Lower leg skin (tissue), 3 donors: ENCODE measurements around the gene GAST.

Experiments
- POLR2A ChIP-seq, 2 donors: fragments of 450-650 bp; IDR thresholded peaks; one replicate each; pipeline ENCODE4 v1.6.1; 2016 to 2017; ENCODE audit warnings: antibody characterized with exemption in 2 of 2, mild to moderate bottlenecking in 1 of 2, moderate library complexity in 1 of 2
- TF ChIP-seq, protein P1 (sequence below), 3 donors: fragments of 450-650 bp; IDR thresholded peaks; one replicate each; pipeline ENCODE4 v1.5.1; 2016; ENCODE audit warnings: antibody characterized with exemption in 3 of 3, mild to moderate bottlenecking in 3 of 3, moderate library complexity in 2 of 3

DNA sequence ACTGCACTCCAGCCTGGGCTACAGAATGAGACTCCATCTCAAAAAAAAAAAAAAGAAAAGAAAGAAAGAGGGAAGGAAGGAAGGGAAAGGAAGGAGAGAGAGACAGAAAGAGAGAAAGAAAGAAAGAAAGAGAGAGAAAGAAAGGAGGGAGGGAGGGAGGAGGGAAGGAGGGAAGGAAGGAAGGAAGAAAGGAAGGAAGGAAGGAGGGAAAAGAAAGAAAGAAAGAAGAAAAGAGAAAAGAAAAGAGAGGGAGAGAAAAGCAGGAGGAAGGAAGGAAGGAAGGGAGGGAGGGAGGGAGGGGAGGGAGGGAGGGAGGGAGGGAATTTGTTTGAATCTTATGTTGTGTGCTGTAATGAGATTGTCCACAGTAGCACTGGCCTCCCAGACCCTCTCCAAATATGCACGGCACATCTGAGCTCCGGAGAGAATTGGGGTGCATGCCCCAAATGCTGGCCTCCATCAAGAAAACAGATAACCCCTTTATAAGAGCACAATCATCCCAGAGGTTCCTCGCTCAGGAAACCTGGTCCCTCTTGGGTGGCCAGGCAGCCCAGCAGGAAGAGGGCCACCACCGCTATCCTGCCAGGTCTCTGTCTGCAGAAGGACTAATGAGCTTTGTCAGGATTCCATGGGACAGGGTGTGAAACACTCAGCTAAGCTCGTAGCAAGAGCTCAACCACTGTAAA is 32.2 kb upstream of the GAST start:
- TF ChIP-seq, protein P1, sequence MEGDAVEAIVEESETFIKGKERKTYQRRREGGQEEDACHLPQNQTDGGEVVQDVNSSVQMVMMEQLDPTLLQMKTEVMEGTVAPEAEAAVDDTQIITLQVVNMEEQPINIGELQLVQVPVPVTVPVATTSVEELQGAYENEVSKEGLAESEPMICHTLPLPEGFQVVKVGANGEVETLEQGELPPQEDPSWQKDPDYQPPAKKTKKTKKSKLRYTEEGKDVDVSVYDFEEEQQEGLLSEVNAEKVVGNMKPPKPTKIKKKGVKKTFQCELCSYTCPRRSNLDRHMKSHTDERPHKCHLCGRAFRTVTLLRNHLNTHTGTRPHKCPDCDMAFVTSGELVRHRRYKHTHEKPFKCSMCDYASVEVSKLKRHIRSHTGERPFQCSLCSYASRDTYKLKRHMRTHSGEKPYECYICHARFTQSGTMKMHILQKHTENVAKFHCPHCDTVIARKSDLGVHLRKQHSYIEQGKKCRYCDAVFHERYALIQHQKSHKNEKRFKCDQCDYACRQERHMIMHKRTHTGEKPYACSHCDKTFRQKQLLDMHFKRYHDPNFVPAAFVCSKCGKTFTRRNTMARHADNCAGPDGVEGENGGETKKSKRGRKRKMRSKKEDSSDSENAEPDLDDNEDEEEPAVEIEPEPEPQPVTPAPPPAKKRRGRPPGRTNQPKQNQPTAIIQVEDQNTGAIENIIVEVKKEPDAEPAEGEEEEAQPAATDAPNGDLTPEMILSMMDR (IDR thresholded peaks at IDR 0.05) = no peak
- TF ChIP-seq POLR2A (IDR thresholded peaks at IDR 0.05) = no peak
